ENCODE measurements around the gene KCNJ14.
A peak's percentile ranks its signal among the peaks of the same experiment; 100 is the strongest.

KCNJ14 gene

DNA sequence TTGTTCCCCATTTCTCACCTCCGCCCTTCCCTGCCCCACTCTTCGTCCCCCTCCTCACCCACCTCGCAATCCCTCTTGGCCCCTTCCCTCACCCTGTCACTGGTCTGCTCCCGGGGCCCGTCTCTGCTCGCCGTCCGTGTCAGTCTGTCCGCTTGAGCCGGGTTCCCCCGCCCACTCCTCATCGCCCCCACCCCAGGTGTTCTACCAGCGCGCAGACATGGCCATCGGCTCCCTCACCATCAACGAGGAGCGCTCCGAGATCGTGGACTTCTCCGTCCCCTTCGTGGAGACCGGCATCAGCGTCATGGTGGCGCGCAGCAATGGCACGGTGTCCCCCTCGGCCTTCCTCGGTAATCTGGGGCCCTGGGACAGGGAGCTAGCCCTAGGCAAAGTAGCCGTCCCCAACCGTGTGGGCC, 39.6 kb upstream of the KCNJ14 start:
- no peak overlapping the region for H3K27ac ChIP-seq (ENCODE audit: low read length)
- no peak overlapping the region for H2AFZ ChIP-seq (ENCODE audit: low read depth, low read length)
- H3K9ac ChIP-seq (ENCODE audit: low read length): no peak overlapping the region
- no peak overlapping the region for H3K4me2 ChIP-seq (ENCODE audit: low read length)
- TF ChIP-seq, protein P1, sequence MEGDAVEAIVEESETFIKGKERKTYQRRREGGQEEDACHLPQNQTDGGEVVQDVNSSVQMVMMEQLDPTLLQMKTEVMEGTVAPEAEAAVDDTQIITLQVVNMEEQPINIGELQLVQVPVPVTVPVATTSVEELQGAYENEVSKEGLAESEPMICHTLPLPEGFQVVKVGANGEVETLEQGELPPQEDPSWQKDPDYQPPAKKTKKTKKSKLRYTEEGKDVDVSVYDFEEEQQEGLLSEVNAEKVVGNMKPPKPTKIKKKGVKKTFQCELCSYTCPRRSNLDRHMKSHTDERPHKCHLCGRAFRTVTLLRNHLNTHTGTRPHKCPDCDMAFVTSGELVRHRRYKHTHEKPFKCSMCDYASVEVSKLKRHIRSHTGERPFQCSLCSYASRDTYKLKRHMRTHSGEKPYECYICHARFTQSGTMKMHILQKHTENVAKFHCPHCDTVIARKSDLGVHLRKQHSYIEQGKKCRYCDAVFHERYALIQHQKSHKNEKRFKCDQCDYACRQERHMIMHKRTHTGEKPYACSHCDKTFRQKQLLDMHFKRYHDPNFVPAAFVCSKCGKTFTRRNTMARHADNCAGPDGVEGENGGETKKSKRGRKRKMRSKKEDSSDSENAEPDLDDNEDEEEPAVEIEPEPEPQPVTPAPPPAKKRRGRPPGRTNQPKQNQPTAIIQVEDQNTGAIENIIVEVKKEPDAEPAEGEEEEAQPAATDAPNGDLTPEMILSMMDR (IDR thresholded peaks at IDR 0.05; ENCODE audit: low read depth, low read length): no peak
- no peak for TF ChIP-seq EZH2phosphoT487 (IDR thresholded peaks at IDR 0.05; ENCODE audit: low read depth)
- H3K79me2 ChIP-seq (ENCODE audit: low read length): no peaks in the 10 kb centered on the region
- H3K4me1 ChIP-seq (ENCODE audit: low read length): peaks cover 4% of the 10 kb centered on the region; the same call in 1 of the 2 replicates
- no peak overlapping the region for H3K4me3 ChIP-seq (ENCODE audit: low read length)
- H4K20me1 ChIP-seq (ENCODE audit: insufficient read depth, low read length): no peaks in the 10 kb centered on the region
- no peaks in the 10 kb centered on the region for H3K36me3 ChIP-seq (replicated peaks; ENCODE audit: low read depth, low read length)
- H3K27me3 ChIP-seq (ENCODE audit: low read depth, low read length): no peaks in the 10 kb centered on the region
- H3K9me3 ChIP-seq (ENCODE audit: insufficient read depth, low read length): no peaks in the 10 kb centered on the region

- H3K9me3 ChIP-seq (ENCODE audit: insufficient read depth, low read length): no peaks in the 10 kb centered on the region
- H3K4me3 ChIP-seq (ENCODE audit: low read length): no peak overlapping the region
- H3K27ac ChIP-seq (ENCODE audit: low read length): no peak overlapping the region
- H3K9ac ChIP-seq (ENCODE audit: low read length): no peak overlapping the region
- no peak overlapping the region for H3K4me2 ChIP-seq (ENCODE audit: low read length)
- no peaks in the 10 kb centered on the region for H3K36me3 ChIP-seq (replicated peaks; ENCODE audit: low read depth, low read length)
- no peaks in the 10 kb centered on the region for H3K27me3 ChIP-seq (ENCODE audit: low read depth, low read length)
- no peaks in the 10 kb centered on the region for H4K20me1 ChIP-seq (ENCODE audit: insufficient read depth, low read length)
- peaks cover 4% of the 10 kb centered on the region; the same call in 1 of the 2 replicates for H3K4me1 ChIP-seq (ENCODE audit: low read length)
- H2AFZ ChIP-seq (ENCODE audit: low read depth, low read length): no peak overlapping the region
- H3K79me2 ChIP-seq (ENCODE audit: low read length): no peaks in the 10 kb centered on the region
- no peak for TF ChIP-seq EZH2phosphoT487 (IDR thresholded peaks at IDR 0.05; ENCODE audit: low read depth)
- TF ChIP-seq, protein P1 (IDR thresholded peaks at IDR 0.05; ENCODE audit: low read depth, low read length): no peak
Observed at GRCh38 chr19:48417421-48417820, 38.0 kb upstream of the KCNJ14 start.

DNA sequence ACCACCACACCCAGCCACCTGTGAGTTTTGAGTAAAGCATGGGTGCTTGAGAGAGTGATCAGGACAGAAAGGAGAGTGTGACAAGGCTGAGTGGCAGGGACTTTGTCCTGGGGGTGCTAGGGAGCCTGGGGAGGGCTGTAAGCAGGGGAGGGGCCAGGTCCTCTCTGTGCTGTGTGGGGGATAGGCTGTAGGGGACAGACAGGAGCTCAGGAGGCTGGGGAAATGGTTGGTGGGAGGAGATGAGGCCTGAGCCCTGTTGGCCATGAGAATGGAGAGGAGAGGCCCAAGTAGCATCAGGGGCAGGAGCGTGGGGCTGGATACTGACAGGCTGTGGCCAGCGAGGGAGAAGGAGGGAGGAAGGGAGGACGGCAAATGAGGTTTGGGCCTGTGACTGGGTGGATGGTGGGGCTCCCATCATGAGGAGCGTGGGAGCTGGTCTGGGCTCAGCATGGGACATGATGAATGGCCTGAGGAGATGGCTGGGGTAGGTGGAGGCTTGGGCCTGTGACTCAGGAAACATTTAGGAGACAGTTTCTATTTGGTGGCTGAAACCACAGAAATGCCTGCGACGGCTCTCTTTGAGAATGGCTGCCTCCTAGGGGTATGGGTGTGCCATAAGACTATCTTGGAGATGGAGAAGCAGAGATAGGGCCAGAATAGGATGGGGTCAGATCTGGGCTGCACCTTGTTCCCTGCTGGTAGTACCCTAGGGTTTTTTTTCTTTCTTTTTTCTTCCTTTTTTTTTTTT, 36.9 kb upstream of the KCNJ14 start:
- peak overlapping the region; percentile 68 for H3K4me3 ChIP-seq (ENCODE audit: low read length)
- no peaks in the 10 kb centered on the region for H3K79me2 ChIP-seq (ENCODE audit: low read length)
- H3K4me1 ChIP-seq (ENCODE audit: low read length): peaks cover 4% of the 10 kb centered on the region; the same call in 1 of the 2 replicates
- H3K27me3 ChIP-seq (ENCODE audit: low read depth, low read length): no peaks in the 10 kb centered on the region
- H4K20me1 ChIP-seq (ENCODE audit: insufficient read depth, low read length): no peaks in the 10 kb centered on the region
- H3K9ac ChIP-seq (ENCODE audit: low read length): peak overlapping the region; percentile 12; the same call in 1 of the 2 replicates
- H3K9me3 ChIP-seq (ENCODE audit: insufficient read depth, low read length): no peaks in the 10 kb centered on the region
- H3K36me3 ChIP-seq (replicated peaks; ENCODE audit: low read depth, low read length): no peaks in the 10 kb centered on the region
- TF ChIP-seq EZH2phosphoT487 (IDR thresholded peaks at IDR 0.05; ENCODE audit: low read depth): no peak
- TF ChIP-seq, protein P1 (IDR thresholded peaks at IDR 0.05; ENCODE audit: low read depth, low read length): peak; percentile 18
- peak overlapping the region; percentile 47 for H3K4me2 ChIP-seq (ENCODE audit: low read length)
- no peak overlapping the region for H3K27ac ChIP-seq (ENCODE audit: low read length)
- peak overlapping the region; percentile 23; the same call in 1 of the 2 replicates for H2AFZ ChIP-seq (ENCODE audit: low read depth, low read length)

GRCh38 chr19:48419158-48419920, 36.0 kb upstream of the KCNJ14 start:
- H2AFZ ChIP-seq (ENCODE audit: low read depth, low read length): peak overlapping the region; percentile 48
- no peaks in the 10 kb centered on the region for H3K79me2 ChIP-seq (ENCODE audit: low read length)
- TF ChIP-seq, protein P1 (IDR thresholded peaks at IDR 0.05; ENCODE audit: low read depth, low read length): no peak
- TF ChIP-seq EZH2phosphoT487 (IDR thresholded peaks at IDR 0.05; ENCODE audit: low read depth): no peak
- no peaks in the 10 kb centered on the region for H4K20me1 ChIP-seq (ENCODE audit: insufficient read depth, low read length)
- no peaks in the 10 kb centered on the region for H3K36me3 ChIP-seq (replicated peaks; ENCODE audit: low read depth, low read length)
- peak overlapping the region; percentile 47 for H3K4me2 ChIP-seq (ENCODE audit: low read length)
- peak overlapping the region; percentile 12; the same call in 1 of the 2 replicates for H3K9ac ChIP-seq (ENCODE audit: low read length)
- no peak overlapping the region for H3K27ac ChIP-seq (ENCODE audit: low read length)
- H3K27me3 ChIP-seq (ENCODE audit: low read depth, low read length): no peaks in the 10 kb centered on the region
- no peaks in the 10 kb centered on the region for H3K9me3 ChIP-seq (ENCODE audit: insufficient read depth, low read length)
- H3K4me1 ChIP-seq (ENCODE audit: low read length): peaks cover 5% of the 10 kb centered on the region
- H3K4me3 ChIP-seq (ENCODE audit: low read length): peak overlapping the region; percentile 68

All from OCI-LY3 (cell line).